Measurements from ENCODE around the gene INPP4B. TPM values are rescaled to one million over a fixed set of nuclear protein-coding genes. Genes with fewer than 3 reads are reported as not detected.

The INPP4B gene
- total and polyA plus RNA-seq, 2 of the 4 experiments (the other 2 are of a cell fraction) = 1.8 to 14.0 TPM

- no peak overlapping the region for H3K23ac ChIP-seq (ENCODE audit: low read depth, low read length)
- no peak overlapping the region for H2BK20ac ChIP-seq (ENCODE audit: low read depth, low read length)
- H3K27me3 ChIP-seq (ENCODE audit: control insufficient read depth, insufficient read depth, low read length) = no peaks in the 10 kb centered on the region
- no peaks in the 10 kb centered on the region for H3K79me1 ChIP-seq (ENCODE audit: low read depth in 1 of 2, low read length in 2 of 2)
- no peaks in the 10 kb centered on the region for H3K9me1 ChIP-seq (ENCODE audit: insufficient read depth, low read length)
- no CpG with 5 or more reads among the region's 4 CpGs for WGBS, 2 experiments (ENCODE audit: extremely low coverage in 2 of 2, insufficient read length in 1 of 2)
- no peak overlapping the region for H2AK9ac ChIP-seq (replicated peaks; ENCODE audit: low read depth, low read length, poor library complexity)
- DNase-seq (no peak), ATAC-seq (ENCODE audit: low read depth) (no peak)
- no peaks in the 10 kb centered on the region for H3K9me3 ChIP-seq (ENCODE audit: control insufficient read depth, insufficient read depth, low read length)
- H4K91ac ChIP-seq (ENCODE audit: insufficient read depth, low read depth, low read length) = no peak overlapping the region
- H3K14ac ChIP-seq (replicated peaks; ENCODE audit: low read depth, low read length) = no peak overlapping the region
- no TSS peak for BruUV-seq (replicated peaks)
- POLR2A ChIA-PET (ENCODE audit: unreplicated experiment) = no interaction called here
- dilution Hi-C loops (cut with HindIII; ENCODE audit: low sequenced_read_pairs, unreplicated experiment) (no loop called here), intact Hi-C loops (cut with micrococcal nuclease) (loop anchor here (5.0 kb wide), 1 partner anchor 712 kb away; no protein-coding TSS in a partner anchor), in situ Hi-C loops (cut with MboI; ENCODE audit: low sequenced_read_pairs) (no loop called here)
- H3K4me2 ChIP-seq (ENCODE audit: low read depth, low read length) = no peak overlapping the region
- peaks cover 4% of the 10 kb centered on the region for H3K4me1 ChIP-seq (ENCODE audit: control insufficient read depth, insufficient read depth, low read length)
- H4K5ac ChIP-seq (ENCODE audit: low read depth, low read length) = no peak overlapping the region
- H2BK15ac ChIP-seq (ENCODE audit: low read depth, low read length) = no peak overlapping the region
- no peak overlapping the region for H3K18ac ChIP-seq (ENCODE audit: low read depth, low read length)
- H2BK120ac ChIP-seq (ENCODE audit: low read depth, low read length) = no peak overlapping the region
- H4K20me1 ChIP-seq (ENCODE audit: insufficient read depth, low read length) = no peaks in the 10 kb centered on the region
- H3K27ac ChIP-seq (ENCODE audit: insufficient read depth, low read length) = no peak overlapping the region
- no peak overlapping the region for H3K9ac ChIP-seq (ENCODE audit: low read depth, low read length)
- H2BK5ac ChIP-seq (ENCODE audit: low read depth, low read length, poor library complexity, severe bottlenecking) = no peak overlapping the region
- H2AK5ac ChIP-seq (ENCODE audit: low read depth, low read length) = no peak overlapping the region; the same call in 1 of the 2 replicates
- H3K36me3 ChIP-seq (ENCODE audit: control insufficient read depth, insufficient read depth, low read length) = no peaks in the 10 kb centered on the region
- no peak overlapping the region for H4K8ac ChIP-seq (ENCODE audit: low read depth in 2 of 2, low read length in 2 of 2)
- CTCF ChIA-PET = no interaction called here
- no peak overlapping the region for H3K4ac ChIP-seq (ENCODE audit: low read depth, low read length)
- no peak overlapping the region for H2AFZ ChIP-seq (replicated peaks; ENCODE audit: low read length, poor library complexity)
- TF ChIP-seq RCOR1 (IDR thresholded peaks at IDR 0.05; ENCODE audit: insufficient replicate concordance, low read length) = no peak
- TF ChIP-seq, protein P1, sequence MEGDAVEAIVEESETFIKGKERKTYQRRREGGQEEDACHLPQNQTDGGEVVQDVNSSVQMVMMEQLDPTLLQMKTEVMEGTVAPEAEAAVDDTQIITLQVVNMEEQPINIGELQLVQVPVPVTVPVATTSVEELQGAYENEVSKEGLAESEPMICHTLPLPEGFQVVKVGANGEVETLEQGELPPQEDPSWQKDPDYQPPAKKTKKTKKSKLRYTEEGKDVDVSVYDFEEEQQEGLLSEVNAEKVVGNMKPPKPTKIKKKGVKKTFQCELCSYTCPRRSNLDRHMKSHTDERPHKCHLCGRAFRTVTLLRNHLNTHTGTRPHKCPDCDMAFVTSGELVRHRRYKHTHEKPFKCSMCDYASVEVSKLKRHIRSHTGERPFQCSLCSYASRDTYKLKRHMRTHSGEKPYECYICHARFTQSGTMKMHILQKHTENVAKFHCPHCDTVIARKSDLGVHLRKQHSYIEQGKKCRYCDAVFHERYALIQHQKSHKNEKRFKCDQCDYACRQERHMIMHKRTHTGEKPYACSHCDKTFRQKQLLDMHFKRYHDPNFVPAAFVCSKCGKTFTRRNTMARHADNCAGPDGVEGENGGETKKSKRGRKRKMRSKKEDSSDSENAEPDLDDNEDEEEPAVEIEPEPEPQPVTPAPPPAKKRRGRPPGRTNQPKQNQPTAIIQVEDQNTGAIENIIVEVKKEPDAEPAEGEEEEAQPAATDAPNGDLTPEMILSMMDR (conservative IDR thresholded peaks at IDR 0.05; ENCODE audit: low read depth, low read length) = no peak
- no peak overlapping the region for H3K56ac ChIP-seq (ENCODE audit: extremely low read depth, insufficient read depth, low read length)
- no peak overlapping the region for H3K4me3 ChIP-seq (ENCODE audit: insufficient read depth, low read depth, low read length)
Measured at GRCh38 chr4:142559986-142560385, 286.1 kb downstream of the INPP4B start.
